Osteocyte (in vitro differentiated cells): ENCODE results near the gene RFPL3. TPM values are rescaled to one million over a fixed set of nuclear protein-coding genes. Genes with fewer than 3 reads are reported as not detected.

Source experiments
- DNase-seq: peaks from one replicate; pipeline ENCODE4 v3.0.0; 2021; ENCODE audit warnings: mixed read lengths; ENCODE audit not compliant: unreplicated experiment; ENCODE audit errors: extremely low spot score
- H3K27ac Mint-ChIP-seq: one replicate; pipeline ENCODE4 v1.8.0; 2021; ENCODE audit warnings: mild to moderate bottlenecking, mixed read lengths; ENCODE audit not compliant: unreplicated experiment
- H3K27me3 Mint-ChIP-seq: one replicate; pipeline ENCODE4 v1.8.0; 2021; ENCODE audit warnings: mixed read lengths; ENCODE audit not compliant: unreplicated experiment
- H3K36me3 Mint-ChIP-seq: one replicate; pipeline ENCODE4 v1.8.0; 2021; ENCODE audit warnings: mixed read lengths; ENCODE audit not compliant: unreplicated experiment
- H3K4me1 Mint-ChIP-seq: one replicate; pipeline ENCODE4 v1.8.0; 2021; ENCODE audit warnings: mixed read lengths; ENCODE audit not compliant: unreplicated experiment
- H3K4me3 Mint-ChIP-seq: one replicate; pipeline ENCODE4 v1.8.0; 2021; ENCODE audit warnings: mild to moderate bottlenecking, moderate library complexity, mixed read lengths; ENCODE audit not compliant: unreplicated experiment
- H3K9me3 Mint-ChIP-seq: one replicate; pipeline ENCODE4 v1.8.0; 2021; ENCODE audit warnings: mixed read lengths; ENCODE audit not compliant: unreplicated experiment
- total RNA-seq: library from RNA; stranded (reverse); gene quantifications from 2 replicates; pipeline ENCODE4 v1.2.1, GENCODE V29; 2021
- TF ChIP-seq, protein P1 (sequence below): fragments of 200-600 bp; sonication (generic); IDR thresholded peaks from 2 replicates; pipeline ENCODE4 v1.5.0; 2021; ENCODE audit warnings: antibody characterized with exemption, mild to moderate bottlenecking, moderate library complexity

The RFPL3 gene
- total RNA-seq, 1 donor from 2014 or later: not detected

- no peaks in the 10 kb centered on the region for H3K9me3 Mint-ChIP-seq
- DNase-seq: no peak
- H3K27ac Mint-ChIP-seq: no peak overlapping the region
- H3K4me1 Mint-ChIP-seq: no peaks in the 10 kb centered on the region
- TF ChIP-seq, protein P1, sequence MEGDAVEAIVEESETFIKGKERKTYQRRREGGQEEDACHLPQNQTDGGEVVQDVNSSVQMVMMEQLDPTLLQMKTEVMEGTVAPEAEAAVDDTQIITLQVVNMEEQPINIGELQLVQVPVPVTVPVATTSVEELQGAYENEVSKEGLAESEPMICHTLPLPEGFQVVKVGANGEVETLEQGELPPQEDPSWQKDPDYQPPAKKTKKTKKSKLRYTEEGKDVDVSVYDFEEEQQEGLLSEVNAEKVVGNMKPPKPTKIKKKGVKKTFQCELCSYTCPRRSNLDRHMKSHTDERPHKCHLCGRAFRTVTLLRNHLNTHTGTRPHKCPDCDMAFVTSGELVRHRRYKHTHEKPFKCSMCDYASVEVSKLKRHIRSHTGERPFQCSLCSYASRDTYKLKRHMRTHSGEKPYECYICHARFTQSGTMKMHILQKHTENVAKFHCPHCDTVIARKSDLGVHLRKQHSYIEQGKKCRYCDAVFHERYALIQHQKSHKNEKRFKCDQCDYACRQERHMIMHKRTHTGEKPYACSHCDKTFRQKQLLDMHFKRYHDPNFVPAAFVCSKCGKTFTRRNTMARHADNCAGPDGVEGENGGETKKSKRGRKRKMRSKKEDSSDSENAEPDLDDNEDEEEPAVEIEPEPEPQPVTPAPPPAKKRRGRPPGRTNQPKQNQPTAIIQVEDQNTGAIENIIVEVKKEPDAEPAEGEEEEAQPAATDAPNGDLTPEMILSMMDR: no peak
- H3K36me3 Mint-ChIP-seq: peaks cover 77% of the 10 kb centered on the region
- no peak overlapping the region for H3K4me3 Mint-ChIP-seq
- no peaks in the 10 kb centered on the region for H3K27me3 Mint-ChIP-seq
These were observed 39.1 kb downstream of the RFPL3 start for GRCh38 chr22:32396746-32397145.

- H3K4me3 Mint-ChIP-seq: no peak overlapping the region
- H3K27ac Mint-ChIP-seq: no peak overlapping the region
- H3K36me3 Mint-ChIP-seq: peaks cover 65% of the 10 kb centered on the region
- TF ChIP-seq, protein P1: no peak
- H3K9me3 Mint-ChIP-seq: no peaks in the 10 kb centered on the region
- H3K27me3 Mint-ChIP-seq: no peaks in the 10 kb centered on the region
- no peak for DNase-seq
- no peaks in the 10 kb centered on the region for H3K4me1 Mint-ChIP-seq
These were observed 43.8 kb downstream of the RFPL3 start for GRCh38 chr22:32401486-32401885.

DNA sequence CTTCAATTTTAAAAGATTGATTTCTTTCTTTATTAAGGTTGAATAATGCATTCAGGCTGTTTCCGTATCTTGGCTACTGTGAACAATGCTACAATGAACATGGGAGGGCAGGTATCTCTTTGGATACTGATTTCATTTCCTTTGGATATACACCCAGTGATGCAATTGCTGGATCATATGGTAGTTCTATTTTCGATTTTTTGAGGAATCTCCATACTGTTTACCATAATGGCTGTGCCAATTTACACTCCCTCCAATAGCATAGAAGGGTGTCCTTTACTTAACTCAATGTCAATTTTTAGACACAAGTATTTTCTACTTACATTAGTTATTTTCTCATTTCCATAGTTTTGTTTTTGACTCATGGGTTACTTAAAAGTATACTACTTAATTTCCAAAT, 46.4 kb downstream of the RFPL3 start:
- H3K27me3 Mint-ChIP-seq: no peaks in the 10 kb centered on the region
- peaks cover 65% of the 10 kb centered on the region for H3K36me3 Mint-ChIP-seq
- H3K4me3 Mint-ChIP-seq: no peak overlapping the region
- no peaks in the 10 kb centered on the region for H3K9me3 Mint-ChIP-seq
- no peak for DNase-seq
- TF ChIP-seq, protein P1: no peak
- H3K4me1 Mint-ChIP-seq: no peaks in the 10 kb centered on the region
- no peak overlapping the region for H3K27ac Mint-ChIP-seq

GRCh38 chr22:32407312-32407711, 49.6 kb downstream of the RFPL3 start:
- peaks cover 38% of the 10 kb centered on the region for H3K36me3 Mint-ChIP-seq
- peaks cover 20% of the 10 kb centered on the region for H3K4me1 Mint-ChIP-seq
- no peaks in the 10 kb centered on the region for H3K27me3 Mint-ChIP-seq
- TF ChIP-seq, protein P1: no peak
- no peak overlapping the region for H3K4me3 Mint-ChIP-seq
- no peak overlapping the region for H3K27ac Mint-ChIP-seq
- DNase-seq: no peak
- no peaks in the 10 kb centered on the region for H3K9me3 Mint-ChIP-seq

GRCh38 chr22:32407936-32408335, 50.3 kb downstream of the RFPL3 start:
- Mint-ChIP-seq H3K4me3 (no peak overlapping the region), H3K4me1 (peaks cover 24% of the 10 kb centered on the region), H3K9me3 (no peaks in the 10 kb centered on the region), H3K27ac (no peak overlapping the region), H3K27me3 (no peaks in the 10 kb centered on the region), H3K36me3 (peaks cover 38% of the 10 kb centered on the region)
- TF ChIP-seq, protein P1: no peak
- no peak for DNase-seq
